Activated CD8-positive, alpha-beta memory T cell treated with anti-CD3 and anti-CD28 coated beads for 24 hours (primary cell): ENCODE data around the gene ZNF658.
"Not testable (repeated sequence)": the region's sequence is repeated elsewhere in the genome, so short reads cannot be mapped to it uniquely, and the experiment has no call there.

Source experiments
- DNase-seq: peaks from one replicate; pipeline ENCODE4 v3.0.0-alpha.2; 2020

Gene ZNF658

DNA sequence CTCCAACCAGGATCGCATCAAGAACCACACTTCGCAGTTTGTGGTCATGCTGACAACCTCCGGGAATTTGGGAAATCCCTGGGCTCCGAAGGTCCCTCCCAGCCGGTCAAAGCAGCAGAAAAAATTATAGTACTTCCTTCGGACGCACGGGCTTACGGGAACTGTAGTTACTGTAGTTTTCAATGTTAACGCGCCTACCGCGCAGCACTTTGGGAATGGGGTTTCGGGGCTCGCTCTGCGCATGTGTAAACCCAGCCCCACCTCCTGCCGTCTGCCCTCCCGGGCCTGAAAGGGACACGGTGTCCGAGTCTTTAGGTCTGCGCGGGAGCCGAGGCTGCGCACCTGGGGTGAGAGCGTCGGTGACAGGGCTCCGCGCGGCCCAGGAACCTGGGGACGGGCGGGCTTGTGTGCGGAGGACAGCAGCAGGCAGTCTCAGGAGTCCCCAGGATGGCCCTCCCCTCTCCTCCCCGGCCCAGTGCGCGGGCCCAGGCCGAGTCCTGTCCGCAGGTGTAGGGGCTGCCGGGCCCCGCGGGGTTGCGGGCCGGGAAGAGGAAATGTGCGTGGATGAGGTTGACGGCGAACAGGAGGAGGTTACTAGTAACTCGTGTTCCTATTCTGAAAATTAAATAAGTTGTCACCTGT lies at the start of gene ZNF658:
TSS of gene ZNF658 (plus strand) at position 236 of the 642 bp plus-strand sequence. CDS start 2,837 bp downstream, outside the sequence.
- DNase-seq = peak; percentile 86

DNA sequence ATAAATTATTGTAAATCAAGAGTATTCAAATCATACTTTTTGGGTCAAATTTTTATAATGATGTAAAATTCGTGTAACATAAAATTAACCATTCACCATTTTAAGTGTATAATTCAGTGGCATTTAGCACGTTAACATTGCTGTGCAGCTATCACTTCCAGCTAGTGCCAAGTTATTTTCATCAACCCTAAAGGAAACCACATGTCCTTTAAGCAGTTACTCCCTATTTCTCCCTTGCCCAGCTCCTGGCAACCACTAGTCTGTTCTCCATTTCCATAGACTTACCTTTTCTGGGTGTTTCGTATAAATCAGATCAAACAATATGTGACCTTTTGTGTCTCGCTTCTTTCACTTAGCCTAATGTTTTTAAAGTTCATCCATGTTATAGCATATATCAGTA lies 38.8 kb upstream of the ZNF658 start:
- DNase-seq = not testable (repeated sequence)

- DNase-seq = not testable (repeated sequence)
Measured at GRCh38 chr9:66868660-66869059, 31.9 kb upstream of the ZNF658 start.

DNA sequence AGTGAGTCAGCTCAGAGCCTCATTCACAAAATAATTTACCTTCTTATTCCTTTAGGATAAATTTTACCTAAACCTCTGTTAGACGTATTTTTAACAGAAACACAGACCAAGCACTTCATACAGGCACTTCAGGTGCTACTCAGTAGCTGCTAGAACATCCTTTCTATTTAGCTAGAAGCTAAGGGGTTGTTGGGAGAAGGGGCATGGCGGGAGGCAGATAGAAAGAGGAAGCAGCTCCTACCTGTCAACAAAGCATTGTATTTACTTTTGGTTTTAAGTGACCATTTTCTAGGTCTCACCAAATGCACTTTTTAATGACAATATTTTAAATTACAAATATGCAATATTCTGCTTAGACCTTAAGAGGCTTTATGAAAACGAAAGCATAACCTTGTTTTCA lies 19.9 kb upstream of the ZNF658 start:
- not testable (repeated sequence) for DNase-seq

DNA sequence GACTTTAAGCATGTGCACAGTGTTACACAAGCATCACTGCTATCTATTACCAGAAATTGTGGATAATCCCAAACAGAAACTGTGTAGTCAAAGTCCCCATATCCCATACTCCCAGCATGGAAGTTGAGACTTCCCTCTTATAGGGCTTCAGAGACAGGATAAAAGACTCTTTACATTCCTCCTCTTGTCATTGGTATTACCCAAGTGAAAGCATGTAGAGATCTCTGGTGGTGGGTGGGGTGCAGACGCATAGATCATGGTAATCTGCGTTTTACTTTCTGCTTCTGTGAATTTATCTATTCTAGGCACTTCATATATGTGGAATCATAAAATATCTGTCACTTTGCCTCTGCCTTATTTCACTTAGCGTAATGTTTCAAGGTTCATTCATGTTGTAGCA lies 18.7 kb upstream of the ZNF658 start:
- not testable (repeated sequence) for DNase-seq

DNA sequence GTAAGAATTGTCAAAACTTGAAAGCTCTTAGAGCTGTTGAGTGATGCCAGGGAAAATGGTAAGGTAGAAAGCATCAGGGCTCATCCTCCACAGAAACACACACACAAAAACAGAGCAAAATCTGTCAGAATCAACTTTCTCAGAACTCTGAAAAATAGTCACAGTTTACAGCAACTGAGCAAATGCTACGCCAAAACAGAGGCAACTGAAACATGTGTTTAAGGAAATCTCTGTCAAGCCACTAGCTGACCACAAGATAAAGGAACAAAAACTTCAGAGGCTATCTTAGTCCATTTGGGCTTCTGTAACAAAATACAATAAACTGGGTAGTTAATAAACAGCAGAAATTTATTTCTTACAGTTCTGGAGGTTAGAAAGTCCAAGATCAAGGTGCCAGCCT lies 10.2 kb upstream of the ZNF658 start:
- DNase-seq = not testable (repeated sequence)

DNA sequence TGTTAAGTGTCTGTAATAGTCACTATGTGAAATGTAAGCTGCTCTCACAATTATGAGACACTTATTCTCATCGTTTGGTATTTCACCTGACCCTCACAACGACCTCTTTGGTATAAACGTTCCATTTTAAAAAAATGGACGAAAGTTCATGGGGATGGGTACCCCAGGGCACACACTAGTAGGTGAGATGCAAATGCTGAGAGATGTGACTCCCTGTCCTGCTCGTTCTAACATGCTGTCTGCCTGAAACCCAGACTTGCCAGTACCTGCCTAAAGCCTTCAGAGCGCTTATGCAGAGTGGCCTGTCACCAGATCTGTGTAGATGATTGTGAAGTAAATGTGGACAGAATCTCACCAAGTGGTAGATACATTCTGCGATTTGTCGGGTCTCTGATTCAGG lies 616 bp downstream of the ZNF658 start:
- not testable (repeated sequence) for DNase-seq

DNA sequence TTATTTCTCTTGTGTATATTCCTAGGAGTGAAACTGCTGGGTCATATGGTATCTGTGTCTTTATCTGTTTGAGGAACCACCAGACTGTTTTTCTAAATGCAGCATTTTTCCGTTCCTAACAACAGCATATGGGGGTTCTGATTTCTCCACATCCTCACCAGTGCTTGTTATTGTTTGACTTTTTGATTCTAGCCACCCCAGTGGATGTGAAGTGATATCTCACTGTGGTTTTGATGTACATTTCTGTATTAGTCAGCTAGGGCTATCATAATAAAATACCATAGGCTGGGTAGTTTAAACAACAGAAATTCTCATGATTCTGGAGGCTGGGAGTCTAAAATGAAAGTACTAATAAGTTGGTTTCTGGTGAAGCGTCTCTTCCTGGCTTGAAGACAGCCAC lies 9.0 kb downstream of the ZNF658 start:
- not testable (repeated sequence) for DNase-seq

GRCh38 chr9:66920072-66920471 lies 19.5 kb downstream of the ZNF658 start:
- DNase-seq = not testable (repeated sequence)

DNA sequence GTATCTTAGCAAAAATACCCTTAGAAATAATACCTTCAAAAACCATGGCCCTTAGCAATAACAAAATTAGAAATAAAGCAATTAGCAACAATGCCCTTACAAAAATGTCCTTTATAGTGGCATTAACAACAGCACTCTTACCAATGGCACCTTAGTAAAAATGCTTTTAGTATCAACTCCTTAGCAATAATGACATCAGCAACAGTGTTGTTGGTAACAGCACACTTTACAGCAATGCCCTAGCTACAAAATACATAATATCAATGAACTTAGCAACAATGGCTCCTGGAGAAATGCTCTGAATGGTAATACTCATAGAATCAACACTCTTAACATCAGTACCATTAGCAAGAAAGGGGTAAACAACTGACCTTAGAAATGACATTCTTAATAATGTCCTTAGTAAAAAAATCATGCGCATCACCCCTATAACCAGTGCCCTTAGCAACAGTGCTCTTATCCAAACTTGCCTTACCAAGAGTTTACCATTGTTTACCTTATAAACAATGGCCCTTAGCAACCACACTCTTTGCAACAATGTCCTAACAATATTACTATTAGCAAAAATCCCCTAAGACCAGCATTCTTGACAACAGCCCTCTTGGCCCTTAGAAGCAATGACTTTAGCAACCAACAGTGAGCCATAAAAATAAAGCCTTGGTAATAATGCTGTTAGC lies 35.8 kb downstream of the ZNF658 start:
- not testable (repeated sequence) for DNase-seq

DNA sequence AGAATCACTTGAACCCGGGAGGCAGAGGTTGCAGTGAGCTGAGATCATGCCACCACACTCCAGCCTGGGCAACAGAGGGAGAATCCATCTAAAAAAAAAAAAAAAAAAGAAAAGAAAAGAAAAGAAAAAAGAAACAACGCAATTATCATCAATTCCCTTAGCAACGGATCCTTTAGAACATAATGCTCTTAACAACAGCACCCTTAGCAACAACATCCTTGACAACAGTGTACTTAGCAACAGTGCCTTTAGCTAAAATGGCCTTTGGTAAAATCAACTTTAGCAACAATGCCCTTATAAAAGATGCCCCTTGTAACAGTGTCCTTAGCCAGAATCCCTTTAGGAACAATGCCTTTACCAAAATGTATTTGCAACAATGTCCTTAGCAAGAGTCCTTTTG lies 37.1 kb downstream of the ZNF658 start:
- not testable (repeated sequence) for DNase-seq

DNA sequence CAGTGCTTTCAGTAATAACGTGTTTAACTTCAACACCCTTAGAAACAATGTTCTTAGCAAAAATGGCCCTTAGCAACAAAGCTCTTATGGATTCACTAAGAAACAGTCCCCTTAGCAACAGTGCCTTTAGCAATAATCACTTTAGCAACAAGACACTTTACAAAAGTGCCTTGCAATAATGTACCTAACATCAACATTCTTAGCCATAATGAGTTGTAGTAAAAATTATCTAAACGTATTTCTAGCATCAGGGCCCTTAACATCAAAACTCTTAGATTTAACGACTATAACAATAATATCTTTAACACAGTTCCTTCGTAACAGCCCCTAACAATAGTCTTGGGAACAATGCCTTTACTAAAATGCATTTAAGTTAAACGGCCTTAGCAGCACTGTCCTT lies 37.8 kb downstream of the ZNF658 start:
- DNase-seq = not testable (repeated sequence)

GRCh38 chr9:66939878-66940830 lies 39.6 kb downstream of the ZNF658 start:
- not testable (repeated sequence) for DNase-seq

- DNase-seq = not testable (repeated sequence)
Measured at GRCh38 chr9:66942400-66943155, 42.1 kb downstream of the ZNF658 start.

DNA sequence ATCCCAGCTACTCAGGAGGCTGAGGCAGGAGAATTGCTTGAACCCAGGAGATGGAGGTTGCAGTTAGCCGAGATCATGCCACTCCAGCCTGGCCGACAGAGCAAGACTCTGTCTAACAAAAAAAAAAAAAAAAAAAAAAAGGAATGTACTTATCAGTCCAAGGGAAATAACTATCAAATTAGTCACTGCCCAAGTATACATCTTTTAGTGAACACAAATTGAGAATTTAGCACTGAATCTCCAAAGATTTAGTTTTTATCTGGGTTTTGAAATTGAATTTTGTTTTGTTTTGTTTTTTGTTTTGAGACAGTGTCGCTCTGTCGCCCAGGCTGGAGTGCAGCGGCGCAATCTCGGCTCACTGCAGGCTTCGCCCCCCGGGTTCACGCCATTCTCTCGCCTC lies 52.1 kb downstream of the ZNF658 start:
- not testable (repeated sequence) for DNase-seq
